Measurements from ENCODE around the gene BCAS3.

DNA sequence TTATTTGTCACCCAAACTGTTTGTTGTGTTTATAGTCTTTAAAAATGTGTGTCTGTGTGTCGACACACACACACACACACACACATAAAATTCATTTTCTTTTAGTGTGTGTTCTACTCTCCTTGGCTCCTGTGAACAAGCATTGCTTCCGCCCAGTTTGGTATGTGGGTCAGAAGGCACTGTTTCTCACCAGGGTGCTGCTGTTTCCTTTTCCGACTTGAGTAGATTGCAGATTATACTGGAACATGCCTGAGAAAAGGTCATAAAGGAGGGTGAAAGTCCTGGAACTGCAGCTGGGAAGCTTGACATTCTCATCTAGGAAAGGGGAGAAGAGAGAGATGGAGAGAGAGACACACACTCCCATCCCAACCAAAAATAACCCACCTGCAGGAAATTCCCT, 330.3 kb downstream of the BCAS3 start:
- TF ChIP-seq POLR2A (IDR thresholded peaks at IDR 0.05; ENCODE audit: low read depth, low read length) (no peak), TAF1 (IDR thresholded peaks at IDR 0.05; ENCODE audit: low read depth, low read length) (no peak), POLR2AphosphoS5 (IDR thresholded peaks at IDR 0.05; ENCODE audit: low read depth, low read length) (no peak)
